Mesenchymal stem cell (in vitro differentiated cells and primary cell): ENCODE data around the gene UNC93A.
"Not testable (repeated sequence)": the region's sequence is repeated elsewhere in the genome, so short reads cannot be mapped to it uniquely, and the experiment has no call there.

Experiments
- DNase-seq: peaks from one replicate; pipeline ENCODE4 v3.0.0-alpha.2; 2013
- H2AFZ ChIP-seq: one replicate; pipeline ENCODE4 v1.6.1; 2013; ENCODE audit warnings: low read depth, mild to moderate bottlenecking, control low read depth, inconsistent platforms, low read length, moderate library complexity
- H2AK5ac ChIP-seq: 2 replicates; pipeline ENCODE4 v1.6.1; 2013; ENCODE audit warnings: low read length, moderate library complexity, mild to moderate bottlenecking, inconsistent platforms; ENCODE audit not compliant: severe bottlenecking
- H2BK120ac ChIP-seq: one replicate; pipeline ENCODE4 v1.6.1; 2013; ENCODE audit warnings: low read depth, mild to moderate bottlenecking, inconsistent platforms, low read length, moderate library complexity
- H2BK12ac ChIP-seq, 2 experiments: one replicate each; pipeline ENCODE4 v1.6.1; 2013; ENCODE audit warnings: inconsistent platforms in 2 of 2, low read length in 2 of 2, mild to moderate bottlenecking in 2 of 2, moderate library complexity in 2 of 2, control low read depth in 1 of 2
- H2BK15ac ChIP-seq: one replicate; pipeline ENCODE4 v1.6.1; 2013; ENCODE audit warnings: mild to moderate bottlenecking, low read depth, inconsistent platforms; ENCODE audit not compliant: poor library complexity, severe bottlenecking
- H2BK5ac ChIP-seq: 2 replicates; pipeline ENCODE4 v1.6.1; 2013; ENCODE audit warnings: low read depth, mild to moderate bottlenecking, low read length, control low read depth, inconsistent platforms; ENCODE audit not compliant: poor library complexity, severe bottlenecking
- H3K14ac ChIP-seq, 2 experiments: one replicate each; pipeline ENCODE4 v1.6.1; 2013; ENCODE audit warnings: inconsistent platforms in 2 of 2, low read length in 2 of 2, control low read depth in 1 of 2, mild to moderate bottlenecking in 1 of 2, moderate library complexity in 1 of 2
- H3K18ac ChIP-seq, 2 experiments: one replicate each; pipeline ENCODE4 v1.6.1; 2013; ENCODE audit warnings: inconsistent platforms in 2 of 2, low read length in 2 of 2, control low read depth in 1 of 2, low read depth in 1 of 2, mild to moderate bottlenecking in 1 of 2
- H3K23ac ChIP-seq, 2 experiments: one replicate each; pipeline ENCODE4 v1.6.1; 2013; ENCODE audit warnings: inconsistent platforms in 2 of 2, low read length in 2 of 2, mild to moderate bottlenecking in 2 of 2, moderate library complexity in 2 of 2, control low read depth in 1 of 2
- H3K27ac ChIP-seq: 2 replicates; pipeline ENCODE4 v1.5.1; 2013; ENCODE audit warnings: mild to moderate bottlenecking, moderate library complexity, low read length, control low read depth, inconsistent platforms; ENCODE audit not compliant: poor library complexity, severe bottlenecking
- H3K27me3 ChIP-seq, 2 experiments: 2 replicates each; pipeline versions ENCODE4 v1.6.1 to v1.7.0; 2013; ENCODE audit warnings: low read length in 2 of 2, mild to moderate bottlenecking in 2 of 2, moderate library complexity in 2 of 2, control low read depth in 1 of 2, inconsistent platforms in 1 of 2; ENCODE audit not compliant: control insufficient read depth in 1 of 2, insufficient read depth in 1 of 2
- H3K36me3 ChIP-seq, 2 experiments: 2 replicates each; pipeline versions ENCODE4 v1.6.1 to v1.7.0; 2013; ENCODE audit warnings: low read length in 2 of 2, control low read depth in 1 of 2, inconsistent platforms in 1 of 2, low read depth in 1 of 2, mild to moderate bottlenecking in 1 of 2; ENCODE audit not compliant: insufficient read depth in 2 of 2, control insufficient read depth in 1 of 2
- H3K4ac ChIP-seq, 2 experiments: one replicate each; pipeline ENCODE4 v1.6.1; 2013; ENCODE audit warnings: inconsistent platforms in 2 of 2, low read length in 2 of 2, mild to moderate bottlenecking in 2 of 2, moderate library complexity in 2 of 2, control low read depth in 1 of 2, low read depth in 1 of 2
- H3K4me1 ChIP-seq: 2 replicates; pipeline ENCODE4 v1.6.1; 2013; ENCODE audit warnings: low read depth, low read length, control low read depth; ENCODE audit not compliant: control insufficient read depth, insufficient read depth
- H3K4me2 ChIP-seq: 2 replicates; pipeline ENCODE4 v1.6.1; 2013; ENCODE audit warnings: low read length, mild to moderate bottlenecking, inconsistent platforms; ENCODE audit not compliant: poor library complexity, severe bottlenecking
- H3K4me3 ChIP-seq, 2 experiments: 2 replicates each; pipeline versions ENCODE4 v1.5.1 to v1.7.0; 2013; ENCODE audit warnings: low read length in 2 of 2, mild to moderate bottlenecking in 2 of 2, control low read depth in 1 of 2, low read depth in 1 of 2; ENCODE audit not compliant: insufficient read depth in 1 of 2
- H3K79me1 ChIP-seq: replicated peaks from 2 replicates; pipeline ENCODE4 v1.6.1; 2013; ENCODE audit warnings: mild to moderate bottlenecking, control low read depth, low read length, inconsistent platforms; ENCODE audit not compliant: poor library complexity, severe bottlenecking
- H3K9ac ChIP-seq: 2 replicates; pipeline ENCODE4 v1.7.0; 2013; ENCODE audit warnings: mild to moderate bottlenecking, low read length, moderate library complexity
- H3K9me3 ChIP-seq: 2 replicates; pipeline ENCODE4 v1.7.0; 2013; ENCODE audit warnings: mild to moderate bottlenecking, low read length; ENCODE audit not compliant: control insufficient read depth
- H4K8ac ChIP-seq: one replicate; pipeline ENCODE4 v1.6.1; 2013; ENCODE audit warnings: inconsistent platforms, mild to moderate bottlenecking, low read length, moderate library complexity
- H4K91ac ChIP-seq: one replicate; pipeline ENCODE4 v1.6.1; 2013; ENCODE audit warnings: mild to moderate bottlenecking, low read length, inconsistent platforms
- WGBS: methylation state at CpG from one replicate; pipeline ENCODE4 v1.1.7; 2013; ENCODE audit warnings: mixed read lengths; 5-methylcytosine and 5-hydroxymethylcytosine counted together

UNC93A gene

DNA sequence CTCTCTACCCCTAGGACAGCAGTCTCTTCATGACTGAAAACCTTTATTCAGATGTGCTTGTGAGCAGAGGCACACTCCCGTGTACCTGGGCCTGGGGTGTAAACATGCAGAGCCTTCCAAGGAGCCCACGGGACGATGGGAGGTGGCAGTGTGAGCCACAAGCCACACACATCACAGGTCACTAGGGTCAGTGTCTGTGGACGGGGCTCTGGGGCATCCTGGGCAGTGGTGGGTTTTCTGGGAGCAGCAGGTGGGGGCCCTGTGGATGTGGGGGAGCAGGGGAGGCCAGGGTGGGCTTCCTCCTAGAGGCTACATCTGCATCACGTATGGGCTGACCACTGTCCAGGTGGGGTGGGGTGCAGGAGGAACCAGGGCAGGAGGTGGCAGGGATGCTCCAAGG lies 17.1 kb downstream of the UNC93A start:
- Histone ChIP-seq H2BK12ac (no peak overlapping the region), H2BK5ac (no peak overlapping the region), H3K9me3 (peaks cover 4% of the 10 kb centered on the region), H2AK5ac (no peak overlapping the region), H3K36me3 (no peaks in the 10 kb centered on the region), H4K91ac (no peak overlapping the region), H3K27me3 (peaks cover 5 to 7% of the 10 kb centered on the region in 2 experiments), H3K9ac (no peak overlapping the region), H2BK15ac (no peak overlapping the region), H3K79me1 (no peaks in the 10 kb centered on the region), H3K4me2 (no peak overlapping the region), H3K4ac (no peak overlapping the region), H2AFZ (no peak overlapping the region), H3K27ac (no peak overlapping the region), H3K18ac (no peak overlapping the region), H3K14ac (no peak overlapping the region), H3K4me3 (no peak overlapping the region), H2BK120ac (no peak overlapping the region), H4K8ac (no peak overlapping the region), H3K4me1 (peaks cover 13% of the 10 kb centered on the region), H3K23ac (no peak overlapping the region)
- WGBS: 90% methylated on average over 5 of the region's 5 CpGs
- DNase-seq: no peak

GRCh38 chr6:167309355-167310192 lies 18.5 kb downstream of the UNC93A start:
- not testable (repeated sequence) for DNase-seq, H3K36me3 ChIP-seq, H4K8ac ChIP-seq, H3K9ac ChIP-seq, H3K4me2 ChIP-seq, H3K23ac ChIP-seq, H2BK12ac ChIP-seq, H3K79me1 ChIP-seq, H3K18ac ChIP-seq, H3K14ac ChIP-seq, H3K27me3 ChIP-seq, H3K4ac ChIP-seq, H2AK5ac ChIP-seq, H4K91ac ChIP-seq, H3K4me3 ChIP-seq, H2BK120ac ChIP-seq, H3K9me3 ChIP-seq, H2BK15ac ChIP-seq, H3K27ac ChIP-seq, H2BK5ac ChIP-seq, H2AFZ ChIP-seq
- H3K4me1 ChIP-seq: peaks cover 11% of the 10 kb centered on the region
- WGBS: 65% methylated on average over 6 of the region's 17 CpGs

- Histone ChIP-seq H3K4ac (no peak overlapping the region), H3K9ac (no peak overlapping the region), H4K8ac (no peak overlapping the region), H3K23ac (no peak overlapping the region), H3K27me3 (peaks cover 7 to 9% of the 10 kb centered on the region in 2 experiments), H3K18ac (no peak overlapping the region), H2AFZ (no peak overlapping the region), H3K9me3 (peaks cover 4% of the 10 kb centered on the region), H2BK15ac (no peak overlapping the region), H2AK5ac (no peak overlapping the region), H2BK5ac (no peak overlapping the region), H3K14ac (no peak overlapping the region), H2BK12ac (no peak overlapping the region), H3K79me1 (no peaks in the 10 kb centered on the region), H3K4me1 (peaks cover 5% of the 10 kb centered on the region), H3K4me2 (no peak overlapping the region), H3K27ac (no peak overlapping the region), H4K91ac (no peak overlapping the region), H3K4me3 (no peak overlapping the region), H3K36me3 (no peaks in the 10 kb centered on the region), H2BK120ac (peak overlapping the region; percentile 46)
- no peak for DNase-seq
- 92% methylated on average over 2 of the region's 2 CpGs for WGBS
Measured at GRCh38 chr6:167311286-167311685, 20.2 kb downstream of the UNC93A start.

DNA sequence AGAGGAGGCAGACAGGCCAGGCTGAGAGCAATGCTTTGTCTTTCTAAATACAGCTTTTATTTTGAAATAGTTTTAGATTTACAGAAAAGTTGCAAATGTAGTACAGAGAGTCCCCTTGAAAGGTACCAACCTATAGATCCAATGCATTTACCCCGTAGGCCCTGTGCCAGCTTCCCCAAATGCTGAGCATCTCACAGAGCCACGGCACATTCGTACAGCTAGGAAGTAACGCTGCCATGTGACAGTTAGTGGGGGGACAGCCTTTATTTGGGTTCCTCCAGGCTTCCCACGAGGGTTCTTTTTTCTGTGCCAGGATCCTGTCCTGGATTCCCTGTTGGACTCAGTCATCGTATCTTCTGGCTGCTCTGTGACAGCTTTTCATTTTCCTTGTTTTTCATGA lies 20.6 kb downstream of the UNC93A start:
- not testable (repeated sequence) for H2BK12ac ChIP-seq, H3K9ac ChIP-seq, H2AFZ ChIP-seq, H3K27ac ChIP-seq, H4K8ac ChIP-seq, DNase-seq, H3K79me1 ChIP-seq, H4K91ac ChIP-seq, H3K9me3 ChIP-seq, H3K4me3 ChIP-seq, H2BK5ac ChIP-seq, H3K36me3 ChIP-seq, H3K18ac ChIP-seq, H3K4me2 ChIP-seq, H3K23ac ChIP-seq, H2AK5ac ChIP-seq, H3K14ac ChIP-seq, H3K4me1 ChIP-seq, H2BK15ac ChIP-seq, H3K27me3 ChIP-seq, H3K4ac ChIP-seq
- peak overlapping the region; percentile 46 for H2BK120ac ChIP-seq
- WGBS: 89% methylated on average over 6 of the region's 6 CpGs
